Measurements from ENCODE around the gene DAPP1. TPM values are rescaled to one million over a fixed set of nuclear protein-coding genes. Genes with fewer than 3 reads are reported as not detected.

Gene DAPP1
- total and polyA plus RNA-seq, 10 of the 15 experiments (the other 5 are each of a cell fraction or from before 2014, with no cell fraction given), result 46.5 to 147 (median 74.2) TPM

- TF ChIP-seq NRF1 (conservative IDR thresholded peaks at IDR 0.05; ENCODE audit: low read depth, low read length) (no peak), NFXL1 (IDR thresholded peaks at IDR 0.05; ENCODE audit: borderline replicate concordance) (no peak), SUPT20H (IDR thresholded peaks at IDR 0.05; ENCODE audit: borderline replicate concordance, control insufficient read depth, low read depth, low read length) (no peak), NR2F1 (conservative IDR thresholded peaks at IDR 0.05) (0 out of 2 replicates have a peak, but pooled peaks have one; percentile 45), SKIL (IDR thresholded peaks at IDR 0.05; ENCODE audit: low read depth, poor library complexity, severe bottlenecking) (peak; percentile 91), HSF1 (IDR thresholded peaks at IDR 0.05; ENCODE audit: low read depth, low read length) (no peak), E4F1 (IDR thresholded peaks at IDR 0.05; ENCODE audit: borderline replicate concordance, partially characterized antibody) (no peak), SREBF1 (IDR thresholded peaks at IDR 0.05; ENCODE audit: low read length) (no peak), BMI1 (IDR thresholded peaks at IDR 0.05; ENCODE audit: borderline replicate concordance) (peak; percentile 76), MYC (IDR thresholded peaks at IDR 0.05; ENCODE audit: insufficient read depth, insufficient read length, insufficient replicate concordance, low read length, severe bottlenecking) (no peak), MYB (IDR thresholded peaks at IDR 0.05; ENCODE audit: borderline replicate concordance, low read depth, low read length) (no peak), RAD51 (IDR thresholded peaks at IDR 0.05) (no peak), EZH2 (IDR thresholded peaks at IDR 0.05; ENCODE audit: borderline replicate concordance, control insufficient read depth, low read depth, low read length) (no peak), FOS (IDR thresholded peaks at IDR 0.05; ENCODE audit: borderline replicate concordance, extremely low read depth, insufficient read length) (no peak), MEF2A (IDR thresholded peaks at IDR 0.05; ENCODE audit: insufficient read depth, low read depth, low read length) (no peak; the same call in 1 of the 2 replicates), SP1 (IDR thresholded peaks at IDR 0.05; ENCODE audit: low read depth, low read length) (peak; percentile 78), CREM (IDR thresholded peaks at IDR 0.05; ENCODE audit: low read depth) (peak; percentile 96), PAX8 (IDR thresholded peaks at IDR 0.05) (no peak), POLR2AphosphoS5 (IDR thresholded peaks at IDR 0.05; ENCODE audit: low read length) (peak; percentile 52), RFX5 (IDR thresholded peaks at IDR 0.05; ENCODE audit: low read depth, low read length) (no peak), YBX1 (IDR thresholded peaks at IDR 0.05) (no peak), ZNF217 (IDR thresholded peaks at IDR 0.05) (peak; percentile 80)
These were observed 30.8 kb downstream of the DAPP1 start (continued) for GRCh38 chr4:99847362-99847976.
